Renal cortical epithelial cell (primary cell): ENCODE data around the gene GNL1. TPM values are rescaled to one million over a fixed set of nuclear protein-coding genes. Genes with fewer than 3 reads are reported as not detected.

Source experiments
- DNase-seq: peaks from one replicate; pipeline ENCODE4 v3.0.0-alpha.2; 2011; ENCODE audit warnings: low read depth
- total RNA-seq: library from RNA; depleted of rRNA; stranded (reverse); fragments of >200 nt; gene quantifications from 2 replicates; pipeline ENCODE4 v1.2.3, GENCODE V29; 2014

The GNL1 gene
- total RNA-seq, 1 donor from 2014 or later, result 32.2 TPM

DNA sequence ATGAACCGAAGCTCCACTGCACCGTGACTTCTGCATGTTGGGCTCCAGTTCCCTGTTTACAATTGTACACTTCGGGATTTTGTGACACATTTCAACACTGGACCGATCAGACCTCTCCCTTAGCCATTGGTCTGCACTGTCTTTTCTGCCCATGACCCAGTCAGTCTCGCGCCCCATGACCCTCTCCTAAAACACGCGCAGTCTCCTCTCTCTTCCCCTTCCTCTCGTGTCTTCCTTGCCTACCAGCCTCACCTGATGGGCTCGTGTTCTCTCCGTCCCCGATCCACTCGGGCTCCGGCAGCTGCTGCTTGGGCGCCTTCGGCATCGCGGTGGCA is 14.4 kb upstream of the GNL1 start:
- DNase-seq, result peak; percentile 21

- DNase-seq, result peak; percentile 18
Observed at GRCh38 chr6:30570263-30570662, 14.0 kb upstream of the GNL1 start.

- DNase-seq, result no peak
Observed at GRCh38 chr6:30568245-30568644, 12.0 kb upstream of the GNL1 start.

GRCh38 chr6:30565772-30566171 is 9.5 kb upstream of the GNL1 start:
- DNase-seq, result peak; percentile 21

DNA sequence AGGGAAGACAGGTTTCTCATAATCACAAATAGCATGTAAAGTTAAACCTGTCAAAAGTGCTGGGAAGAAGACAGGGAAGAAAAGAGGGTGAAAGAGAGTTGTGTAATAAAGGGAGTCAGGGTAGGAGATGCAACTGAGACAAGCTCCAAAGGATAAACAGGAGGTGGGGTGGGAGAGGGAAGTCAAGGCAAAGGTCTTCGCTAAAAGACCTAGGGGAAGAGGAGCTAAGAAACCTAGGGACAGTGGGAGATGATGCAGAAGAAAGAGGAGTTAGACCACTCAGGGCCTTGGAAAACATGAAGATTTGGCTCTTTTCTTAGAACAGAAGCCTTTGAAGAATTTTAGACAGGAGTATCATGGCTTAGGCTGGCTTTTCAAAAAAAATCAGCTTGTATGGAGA is 7.8 kb upstream of the GNL1 start:
- no peak for DNase-seq

DNA sequence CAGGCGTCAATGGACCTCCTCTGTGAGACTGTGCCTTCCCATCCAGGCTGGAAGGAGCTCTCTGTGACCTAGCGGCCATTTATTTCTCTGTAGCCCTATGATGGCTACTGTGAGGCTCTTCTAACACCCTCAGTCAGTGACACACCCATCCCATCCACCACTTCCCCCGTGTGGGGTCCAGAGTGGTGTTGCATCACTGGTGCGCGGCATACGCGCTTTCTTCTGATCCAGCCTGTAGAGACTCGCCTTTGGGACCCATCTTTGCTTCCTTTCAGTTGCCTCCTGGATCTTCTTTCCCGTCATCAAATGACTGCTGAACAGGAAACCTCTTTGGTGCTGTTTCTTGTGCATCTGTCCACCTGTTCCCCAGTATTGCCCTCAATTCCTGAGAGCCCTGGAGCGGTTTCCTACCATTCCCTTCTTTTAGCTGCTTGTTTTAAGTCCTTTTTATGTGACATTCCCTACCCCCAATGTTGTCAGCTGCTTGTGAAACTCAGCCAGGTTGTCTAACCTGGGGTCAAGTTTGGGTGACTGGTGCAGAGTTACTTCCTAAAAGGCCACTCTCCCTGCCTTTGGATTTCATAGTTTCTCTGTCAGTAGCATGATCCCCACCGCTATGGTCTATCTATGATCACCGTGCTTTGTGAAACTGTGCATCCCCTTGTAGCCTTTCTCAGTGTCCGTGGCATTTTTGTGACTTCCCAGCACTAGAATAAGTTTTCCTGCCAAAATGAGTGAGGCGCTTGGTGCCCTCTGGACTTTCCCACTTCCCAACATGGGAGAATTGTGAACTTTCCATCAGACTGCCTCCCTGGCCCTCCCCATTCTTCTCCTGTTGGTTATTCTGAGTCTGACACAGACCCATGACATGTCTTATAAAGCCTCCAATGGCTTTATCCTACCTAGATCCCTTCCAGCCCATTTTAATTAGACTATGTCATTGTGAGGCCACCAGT is 6.5 kb upstream of the GNL1 start:
- no peak for DNase-seq

DNA sequence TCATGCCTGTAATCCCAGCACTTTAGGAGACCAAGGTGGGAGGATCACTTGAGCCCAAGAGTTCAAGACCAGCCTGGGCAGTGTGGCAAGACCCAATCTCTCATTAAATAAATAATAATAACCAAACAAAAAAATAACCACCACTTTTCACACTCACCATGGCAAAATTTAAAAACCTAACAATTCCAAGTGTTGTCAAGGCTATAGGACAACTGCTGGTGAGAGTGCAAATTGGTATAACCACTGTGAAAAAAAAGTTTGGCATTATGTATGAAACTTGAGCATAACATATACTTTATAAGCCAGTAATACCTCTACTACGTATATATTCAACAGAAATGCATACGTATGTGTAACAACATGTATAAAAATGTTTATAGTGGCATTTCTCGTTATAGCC is 4.6 kb upstream of the GNL1 start:
- DNase-seq, result no peak

DNA sequence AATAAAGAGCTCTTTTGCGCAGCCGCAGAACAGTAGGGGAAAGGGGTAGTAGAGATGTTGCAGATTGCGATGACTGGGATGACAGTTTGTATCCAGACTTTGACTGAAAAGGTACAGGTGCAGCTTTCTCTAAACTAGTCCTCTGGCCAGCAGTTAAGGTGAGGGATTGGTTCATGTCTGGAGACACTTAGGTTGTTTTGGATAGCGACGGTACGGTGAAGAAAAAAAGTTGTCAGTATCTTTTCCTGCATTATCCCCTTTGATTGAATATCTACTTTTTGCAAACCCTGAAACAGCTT is 1.3 kb upstream of the GNL1 start:
- no peak for DNase-seq

- peak; percentile 87 for DNase-seq
Observed at GRCh38 chr6:30556906-30557682, 805 bp upstream of the GNL1 start, which contains the start of gene PRR3. Gene PRR3, plus strand, starts transcription at chr6:30557295. Its CDS starts 50 bp downstream, at chr6:30557345.

- DNase-seq, result no peak
Observed at GRCh38 chr6:30555816-30556065, 548 bp downstream of the GNL1 start.

DNA sequence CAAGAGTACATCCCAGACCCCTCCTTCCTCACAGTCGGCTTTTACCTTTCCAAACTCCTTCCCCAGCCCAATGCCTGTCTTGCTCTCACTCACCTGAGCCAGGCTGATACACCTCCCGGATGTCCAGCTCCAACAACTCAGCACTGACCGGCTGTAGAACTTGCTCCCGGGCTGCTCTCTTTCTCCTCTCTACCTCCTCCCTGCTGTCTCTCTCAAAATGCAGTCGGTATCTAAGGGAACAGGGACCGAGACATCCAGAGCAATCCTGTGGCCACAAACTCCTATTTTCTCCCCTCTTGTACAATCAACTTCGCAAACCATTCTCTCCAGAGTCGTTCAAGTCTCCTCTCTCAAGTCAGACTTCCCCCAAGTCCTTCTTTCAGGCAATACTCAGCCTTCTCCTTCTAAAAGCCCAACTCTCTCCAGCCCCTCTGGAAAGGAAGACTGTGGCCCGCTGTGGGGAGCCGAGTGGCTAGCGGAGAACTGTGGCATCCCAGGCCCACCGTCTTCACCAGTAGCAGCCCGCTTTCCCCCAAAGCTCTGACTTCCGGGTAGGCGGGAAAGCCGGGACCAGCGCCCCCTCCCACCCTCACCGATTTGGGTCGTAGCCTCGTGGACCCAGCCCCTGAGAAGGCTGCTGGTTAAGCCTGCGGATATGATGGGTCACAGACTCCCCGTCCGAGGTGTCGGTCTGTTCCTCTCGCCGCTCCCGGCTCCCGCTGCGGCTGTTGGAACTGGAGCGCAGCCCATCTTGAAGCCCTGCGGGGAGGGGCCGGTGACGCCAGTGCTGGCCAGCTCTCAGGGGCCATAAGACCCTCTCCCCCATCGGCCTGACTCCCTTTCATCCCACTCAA is 1.1 kb downstream of the GNL1 start:
- no peak for DNase-seq

GRCh38 chr6:30554404-30554803 is 1.9 kb downstream of the GNL1 start:
- DNase-seq, result no peak

- DNase-seq, result peak; percentile 95
Observed at GRCh38 chr6:30548375-30548774, 7.9 kb downstream of the GNL1 start.

DNA sequence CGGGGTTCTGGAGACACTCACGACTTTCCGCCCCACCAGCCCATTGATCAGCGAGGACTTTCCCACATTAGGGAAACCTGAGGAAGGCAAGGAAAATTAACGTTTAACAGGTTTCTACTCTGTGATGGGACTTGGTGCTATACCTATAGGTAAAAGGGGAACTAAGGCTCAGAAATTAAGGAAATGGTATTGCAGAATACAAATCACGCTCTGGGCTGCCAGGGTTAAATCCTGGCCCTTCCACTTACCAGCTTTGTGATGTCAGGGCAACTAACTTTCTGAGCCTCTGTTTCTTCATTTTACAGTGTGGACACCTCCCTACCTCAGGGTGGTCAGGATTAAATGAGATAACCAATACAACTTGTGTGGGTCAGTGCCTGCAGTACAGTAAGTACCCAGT is 8.8 kb downstream of the GNL1 start:
- no peak for DNase-seq

GRCh38 chr6:30544666-30545272 is 11.5 kb downstream of the GNL1 start:
- DNase-seq, result peak; percentile 79

GRCh38 chr6:30543821-30544220 is 12.5 kb downstream of the GNL1 start:
- no peak for DNase-seq

- no peak for DNase-seq
Observed at GRCh38 chr6:30542915-30543314, 13.4 kb downstream of the GNL1 start.

DNA sequence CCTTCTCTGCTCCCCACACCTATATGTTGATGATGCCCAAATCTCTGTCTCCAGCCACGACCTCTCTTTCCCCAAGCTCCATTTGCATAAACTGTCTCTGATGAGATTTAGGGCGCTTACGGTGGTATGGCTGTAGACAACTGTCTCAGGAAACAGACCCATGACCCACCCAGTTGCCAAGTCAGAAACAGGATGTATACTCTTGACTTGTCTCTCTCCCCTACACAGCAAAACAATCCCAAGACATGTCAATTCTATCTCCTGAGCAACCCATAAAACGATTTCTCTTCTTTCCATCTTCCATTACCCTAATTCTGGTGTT is 13.9 kb downstream of the GNL1 start:
- DNase-seq, result no peak

DNA sequence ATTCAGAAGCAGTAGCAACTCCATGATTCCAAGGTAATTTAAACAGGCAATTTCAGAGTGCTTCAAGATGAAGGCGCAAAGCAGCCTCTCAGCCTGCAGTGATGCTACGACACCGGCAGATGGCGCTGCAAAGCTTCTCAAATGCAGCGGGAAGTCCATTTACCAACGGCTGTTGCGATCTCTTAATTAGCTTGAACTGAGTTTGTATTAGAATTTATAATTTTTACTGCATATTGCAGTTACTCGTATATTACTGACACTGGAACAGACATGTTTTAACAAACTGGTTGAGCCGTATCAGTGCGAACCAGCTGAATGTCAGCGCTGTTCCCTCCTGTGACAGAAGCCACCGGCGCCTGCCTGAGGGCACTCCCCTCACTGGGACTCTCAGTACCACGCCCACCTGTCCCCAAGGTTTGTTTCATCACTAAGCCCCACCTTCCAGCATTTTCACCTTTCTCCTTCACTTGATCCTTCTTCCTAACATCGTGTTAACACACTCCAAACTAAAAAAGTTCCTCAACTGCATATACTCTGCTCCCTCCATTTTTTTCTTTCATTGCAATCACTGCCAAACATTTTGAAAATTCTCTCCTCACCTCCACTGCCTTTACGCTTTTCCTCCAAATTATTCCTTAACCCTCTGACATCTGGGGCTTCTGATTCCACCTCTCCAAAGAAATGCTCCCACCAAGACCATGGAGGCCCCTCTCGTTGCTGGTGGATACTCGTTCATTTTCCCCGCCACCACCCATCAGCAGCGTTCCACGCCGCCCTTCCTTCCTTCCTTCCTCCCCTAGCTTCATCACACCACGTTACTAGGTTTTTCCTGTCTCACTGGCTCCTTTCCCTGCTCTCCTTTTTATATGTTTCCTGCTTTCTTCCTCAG is 14.5 kb downstream of the GNL1 start:
- DNase-seq, result peak; percentile 86

DNA sequence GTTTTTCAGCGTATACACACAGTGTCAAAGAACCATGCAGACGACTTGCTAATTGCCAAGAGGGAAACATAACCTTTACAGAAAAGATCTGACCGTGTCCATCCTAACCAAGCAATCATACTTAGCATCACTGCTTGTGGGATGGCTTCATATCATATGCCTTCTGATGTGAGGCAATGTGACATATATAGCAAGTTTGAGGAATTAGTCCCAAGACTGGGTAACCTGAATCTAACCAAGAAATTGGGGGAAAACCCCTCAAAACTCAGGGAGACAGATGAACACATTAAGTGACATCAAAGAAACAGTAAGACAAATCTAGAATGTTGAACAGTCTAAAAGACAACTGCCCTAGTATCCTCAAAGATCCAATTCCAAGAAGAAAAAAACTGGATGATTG is 18.4 kb downstream of the GNL1 start:
- DNase-seq, result no peak
